AG04449 (cell line): ENCODE measurements around the gene MPC1.
"Not testable (repeated sequence)": the region's sequence is repeated elsewhere in the genome, so short reads cannot be mapped to it uniquely, and the experiment has no call there.

Experiments used
- CTCF ChIA-PET: fragments of 350-600 bp; formaldehyde crosslinking; extraction: SDS; loops from one replicate; lab custom pipeline; 2021; ENCODE audit warnings: antibody characterized with exemption; lab: Yijun Ruan, JAX
- POLR2A ChIA-PET: fragments of 400-600, 350-600 bp; formaldehyde crosslinking; extraction: SDS; loops from one replicate; lab custom pipeline; 2020; ENCODE audit warnings: antibody characterized with exemption, inconsistent platforms; lab: Yijun Ruan, JAX
- DNase-seq: peaks from one replicate; pipeline ENCODE4 v3.0.0-alpha.2; 2010; ENCODE audit warnings: low read depth, low spot score
- H3K4me3 ChIP-seq: 2 replicates; pipeline ENCODE4 v1.5.1; 2011; ENCODE audit warnings: low read depth, mild to moderate bottlenecking, control low read depth, low read length
- TF ChIP-seq, protein P1 (sequence below): IDR thresholded peaks from one replicate; pipeline ENCODE4 v1.5.1; 2011; ENCODE audit warnings: mild to moderate bottlenecking, moderate library complexity, low read length, control low read depth, inconsistent platforms; ENCODE audit not compliant: insufficient read depth; ENCODE audit errors: missing control alignments

Gene MPC1

DNA sequence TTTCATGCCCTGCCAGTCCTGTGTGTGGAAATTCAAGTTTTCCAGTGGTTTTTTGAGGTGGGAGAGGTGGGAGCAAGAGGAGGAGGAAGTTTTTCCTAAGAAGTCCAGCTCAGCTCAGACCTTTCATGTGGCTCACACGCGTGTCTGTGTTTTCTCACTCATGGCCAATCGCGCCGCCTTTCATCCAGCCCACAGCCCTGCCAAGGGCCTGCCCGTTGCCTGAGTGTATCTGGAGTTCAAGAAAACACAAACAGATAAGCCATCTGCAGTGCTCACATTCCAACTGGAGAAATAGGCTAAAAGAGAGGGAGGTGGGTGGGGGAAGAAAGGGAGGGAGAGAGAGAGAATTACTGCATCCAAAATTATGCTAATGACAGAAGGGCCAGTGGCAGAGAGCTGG, 12.6 kb upstream of the MPC1 start:
- TF ChIP-seq, protein P1, sequence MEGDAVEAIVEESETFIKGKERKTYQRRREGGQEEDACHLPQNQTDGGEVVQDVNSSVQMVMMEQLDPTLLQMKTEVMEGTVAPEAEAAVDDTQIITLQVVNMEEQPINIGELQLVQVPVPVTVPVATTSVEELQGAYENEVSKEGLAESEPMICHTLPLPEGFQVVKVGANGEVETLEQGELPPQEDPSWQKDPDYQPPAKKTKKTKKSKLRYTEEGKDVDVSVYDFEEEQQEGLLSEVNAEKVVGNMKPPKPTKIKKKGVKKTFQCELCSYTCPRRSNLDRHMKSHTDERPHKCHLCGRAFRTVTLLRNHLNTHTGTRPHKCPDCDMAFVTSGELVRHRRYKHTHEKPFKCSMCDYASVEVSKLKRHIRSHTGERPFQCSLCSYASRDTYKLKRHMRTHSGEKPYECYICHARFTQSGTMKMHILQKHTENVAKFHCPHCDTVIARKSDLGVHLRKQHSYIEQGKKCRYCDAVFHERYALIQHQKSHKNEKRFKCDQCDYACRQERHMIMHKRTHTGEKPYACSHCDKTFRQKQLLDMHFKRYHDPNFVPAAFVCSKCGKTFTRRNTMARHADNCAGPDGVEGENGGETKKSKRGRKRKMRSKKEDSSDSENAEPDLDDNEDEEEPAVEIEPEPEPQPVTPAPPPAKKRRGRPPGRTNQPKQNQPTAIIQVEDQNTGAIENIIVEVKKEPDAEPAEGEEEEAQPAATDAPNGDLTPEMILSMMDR: no peak
- CTCF ChIA-PET: interaction anchor here (0.9 to 2.5 kb wide), 3 partner anchors 14 to 119 kb away, joined by 4 to 7 read pairs (median 5); no protein-coding TSS in a partner anchor
- DNase-seq: no peak
- POLR2A ChIA-PET: no interaction called here
- H3K4me3 ChIP-seq: no peak overlapping the region

DNA sequence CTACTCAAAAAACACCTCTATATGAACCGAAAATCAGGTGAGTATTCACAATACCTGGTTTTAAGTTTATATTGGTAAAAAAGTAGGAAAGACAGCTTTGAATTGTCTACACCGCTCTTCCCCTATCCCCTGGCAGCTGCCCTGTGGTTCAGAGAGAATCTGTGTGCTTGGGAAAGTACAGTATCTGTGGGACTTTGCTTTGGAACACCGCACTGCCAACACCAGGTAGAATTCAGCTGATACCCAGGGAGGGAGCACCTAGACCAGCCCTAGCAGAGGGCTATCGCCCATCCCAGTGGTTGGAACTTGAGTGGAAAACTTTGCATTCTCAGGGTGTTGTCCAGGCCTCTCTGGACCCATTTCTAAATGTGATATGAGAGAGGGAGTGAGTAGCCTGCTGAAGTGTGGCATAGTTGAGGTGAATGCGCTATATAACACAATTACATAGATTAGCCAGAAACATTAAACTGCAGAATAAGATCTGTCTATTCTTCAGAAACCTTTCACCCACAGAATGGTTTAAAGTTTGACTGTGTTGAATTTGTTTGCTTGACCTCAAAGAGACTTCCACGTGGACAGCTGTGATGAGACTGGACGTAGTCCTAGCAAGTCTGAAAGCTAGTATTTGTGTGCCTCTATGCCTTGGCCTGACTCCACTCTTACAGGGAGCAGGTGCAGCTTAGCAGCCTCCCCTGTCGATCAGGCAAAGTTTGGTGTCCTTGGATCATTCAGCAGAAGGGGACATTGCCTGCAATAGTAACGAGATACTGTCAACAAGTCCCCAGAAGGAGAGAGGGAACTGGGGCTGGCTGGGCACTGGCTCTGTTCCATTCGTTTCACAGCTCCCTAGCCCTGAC, 11.5 kb upstream of the MPC1 start:
- H3K4me3 ChIP-seq: no peak overlapping the region
- ChIA-PET POLR2A (no interaction called here), CTCF (interaction anchor here (1.0 to 2.5 kb wide), 2 partner anchors 13 to 114 kb away, joined by 5 to 7 read pairs; no protein-coding TSS in a partner anchor)
- TF ChIP-seq, protein P1: no peak
- no peak for DNase-seq

DNA sequence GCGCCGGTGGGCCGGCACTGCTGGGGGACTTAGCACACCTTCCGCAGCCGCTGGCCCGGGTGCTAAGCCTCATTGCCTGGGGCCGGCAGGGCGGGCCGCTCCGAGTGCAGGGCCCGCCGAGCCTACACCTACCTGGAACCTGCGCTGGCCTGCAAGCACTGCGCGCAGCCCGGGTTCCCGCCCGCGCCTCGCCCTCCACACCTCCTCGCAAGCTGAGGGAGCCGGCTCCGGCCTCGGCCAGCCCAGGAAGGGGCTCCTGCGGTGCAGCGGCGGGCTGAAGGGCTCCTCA, 10.7 kb upstream of the MPC1 start:
- DNase-seq: no peak
- ChIA-PET POLR2A (no interaction called here), CTCF (interaction anchor here (1.6 to 1.8 kb wide), 2 partner anchors 12 to 118 kb away, joined by 7 to 8 read pairs; no protein-coding TSS in a partner anchor)
- no peak overlapping the region for H3K4me3 ChIP-seq
- TF ChIP-seq, protein P1: no peak

DNA sequence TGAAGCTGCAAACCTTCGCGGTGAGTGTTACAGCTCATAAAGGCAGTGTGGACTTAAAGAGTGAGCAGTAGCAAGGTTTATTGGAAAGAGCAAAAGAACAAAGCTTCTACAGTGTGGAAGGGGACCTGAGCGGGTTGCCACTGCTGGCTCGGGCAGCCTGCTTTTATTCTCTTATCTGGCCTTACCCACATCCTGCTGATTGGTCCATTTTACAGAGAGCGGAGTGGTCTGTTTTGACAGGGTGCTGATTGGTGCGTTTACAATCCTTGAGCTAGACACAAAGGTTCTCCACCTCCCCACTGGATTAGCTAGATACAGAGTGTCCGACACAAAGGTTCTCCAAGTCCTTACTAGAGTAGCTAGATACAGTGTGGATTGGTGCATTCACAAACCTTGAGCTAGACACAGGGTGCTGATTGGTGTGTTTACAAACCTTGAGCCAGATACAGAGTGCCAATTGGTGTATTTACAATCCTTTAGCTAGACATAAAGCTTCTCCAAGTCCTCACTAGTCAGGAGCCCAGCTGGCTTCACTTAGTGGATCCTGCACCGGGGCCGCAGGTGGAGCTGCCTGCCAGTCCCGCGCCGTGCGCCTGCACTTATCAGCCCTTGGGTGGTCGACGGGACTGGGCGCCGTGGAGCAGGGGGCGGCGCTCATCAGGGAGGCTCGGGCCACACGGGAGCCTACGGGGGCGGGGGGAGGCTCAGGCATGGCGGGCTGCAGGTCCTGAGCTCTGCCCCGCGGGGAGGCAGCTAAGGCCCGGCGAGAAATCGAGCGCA, 10.2 kb upstream of the MPC1 start:
- DNase-seq, H3K4me3 ChIP-seq, POLR2A ChIA-PET: not testable (repeated sequence)
- CTCF ChIA-PET: interaction anchor here (1.0 to 1.8 kb wide), 4 partner anchors 8 to 117 kb away, joined by 3 to 15 read pairs (median 8); no protein-coding TSS in a partner anchor

DNA sequence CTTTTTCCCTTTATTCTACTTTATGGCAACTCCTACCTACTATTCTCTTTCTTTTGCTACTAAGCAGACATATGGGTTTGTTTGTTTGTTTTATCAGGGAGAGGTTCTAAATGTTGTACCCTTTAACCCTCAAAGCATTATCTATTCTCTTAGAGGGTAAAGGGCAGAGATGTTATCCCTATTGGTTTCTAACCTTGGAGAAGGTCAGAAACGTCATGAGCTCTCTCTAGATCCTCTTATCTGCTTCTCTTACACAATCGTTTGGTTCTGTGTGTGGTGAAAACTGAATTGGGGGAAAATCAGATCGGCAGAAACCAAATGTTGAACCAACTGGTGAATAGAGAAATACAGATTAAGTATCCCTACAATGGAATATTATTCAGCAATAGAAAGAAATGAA, 6.4 kb upstream of the MPC1 start:
- no peak for DNase-seq
- TF ChIP-seq, protein P1: no peak
- POLR2A ChIA-PET: no interaction called here
- CTCF ChIA-PET: interaction anchor here (1.6 to 2.1 kb wide), 2 partner anchors 10 to 113 kb away, joined by 4 to 9 read pairs; no protein-coding TSS in a partner anchor
- no peak overlapping the region for H3K4me3 ChIP-seq

DNA sequence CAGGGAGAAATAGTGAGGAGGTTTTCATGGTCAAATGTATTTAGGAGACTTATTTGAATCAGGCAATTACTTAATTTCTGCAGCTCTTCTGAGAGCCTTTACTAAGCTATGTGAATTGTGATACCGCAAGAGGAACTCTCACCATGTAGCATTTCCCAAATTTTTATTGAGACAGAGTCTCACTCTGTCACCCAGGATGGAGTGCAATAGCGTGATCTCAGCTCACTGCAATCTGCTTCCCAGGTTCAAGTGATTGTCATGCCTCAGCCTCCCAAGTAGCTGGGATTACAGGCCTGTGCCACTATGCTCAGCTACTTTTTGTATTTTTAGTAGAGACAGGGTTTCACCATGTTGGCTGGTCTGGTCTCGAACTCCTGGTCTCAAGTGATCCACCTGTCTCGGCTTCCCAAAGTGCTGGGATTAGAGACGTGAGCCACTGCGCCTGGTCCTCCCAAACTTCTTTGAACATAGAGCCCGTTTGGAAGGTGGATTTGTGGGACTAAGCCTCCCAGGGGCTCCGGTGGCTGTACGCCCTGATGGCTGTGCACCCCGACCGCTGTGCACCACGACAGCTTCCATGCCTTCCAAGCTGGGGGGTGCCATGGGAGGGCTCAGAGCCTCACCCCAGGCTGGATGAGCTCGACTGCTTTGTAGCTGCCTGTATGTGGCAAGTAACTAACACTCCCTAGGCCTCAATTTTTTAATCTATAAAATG, 5.7 kb upstream of the MPC1 start:
- no peak for DNase-seq
- POLR2A ChIA-PET: no interaction called here
- H3K4me3 ChIP-seq: no peak overlapping the region
- TF ChIP-seq, protein P1: no peak
- CTCF ChIA-PET: interaction anchor here (1.0 to 2.1 kb wide), 4 partner anchors 11 to 114 kb away, joined by 3 to 9 read pairs (median 4); no protein-coding TSS in a partner anchor
